MM.1S (cell line): ENCODE results near the gene MAGI1.

Experiments
- DNase-seq: peaks from one replicate; pipeline ENCODE4 v3.0.0-alpha.2; 2015
- H2AFZ ChIP-seq: fragments of 300-600 bp; sonication (generic); 2 replicates; pipeline ENCODE4 v1.6.0; 2016; ENCODE audit warnings: antibody characterized with exemption, low read length
- H3F3A ChIP-seq: fragments of 300-600 bp; sonication (generic); 2 replicates; pipeline ENCODE4 v1.6.1; 2016; ENCODE audit warnings: mild to moderate bottlenecking, antibody characterized with exemption, low read length, moderate library complexity, mixed read lengths; ENCODE audit not compliant: insufficient read depth
- H3K27ac ChIP-seq: fragments of 300-600 bp; sonication (generic); 2 replicates; pipeline ENCODE4 v1.5.1; 2016; ENCODE audit warnings: mild to moderate bottlenecking, low read length
- H3K27me3 ChIP-seq: fragments of 300-600 bp; sonication (generic); replicated peaks from 2 replicates; pipeline ENCODE4 v1.6.0; 2016; ENCODE audit warnings: low read length; ENCODE audit not compliant: insufficient read depth
- H3K36me3 ChIP-seq: fragments of 300-600 bp; sonication (generic); replicated peaks from 2 replicates; pipeline ENCODE4 v1.6.1; 2016; ENCODE audit warnings: mild to moderate bottlenecking, low read length, mixed read lengths; ENCODE audit not compliant: insufficient read depth
- H3K4me1 ChIP-seq: fragments of 300-600 bp; sonication (generic); 2 replicates; pipeline ENCODE4 v1.6.1; 2016; ENCODE audit warnings: low read length, mixed read lengths
- H3K4me2 ChIP-seq: fragments of 300-600 bp; sonication (generic); 2 replicates; pipeline ENCODE4 v1.6.0; 2016; ENCODE audit warnings: low read depth, low read length
- H3K4me3 ChIP-seq: fragments of 300-600 bp; sonication (generic); 2 replicates; pipeline ENCODE4 v1.5.1; 2016; ENCODE audit warnings: low read length, mixed read lengths
- H3K79me2 ChIP-seq: fragments of 300-600 bp; sonication (generic); 2 replicates; pipeline ENCODE4 v1.6.1; 2016; ENCODE audit warnings: mixed run types, low read length, mixed read lengths
- H3K9ac ChIP-seq: fragments of 300-600 bp; sonication (generic); 2 replicates; pipeline ENCODE4 v1.6.1; 2016; ENCODE audit warnings: low read length, mixed read lengths
- H3K9me2 ChIP-seq: fragments of 300-600 bp; sonication (generic); replicated peaks from 2 replicates; pipeline ENCODE4 v1.6.1; 2016; ENCODE audit warnings: mild to moderate bottlenecking, low read length, mixed read lengths; ENCODE audit not compliant: insufficient read depth
- H3K9me3 ChIP-seq: fragments of 300-600 bp; sonication (generic); replicated peaks from 2 replicates; pipeline ENCODE4 v1.6.1; 2016; ENCODE audit warnings: mild to moderate bottlenecking, low read length, mixed read lengths; ENCODE audit not compliant: insufficient read depth
- H4K20me1 ChIP-seq: fragments of 300-600 bp; sonication (generic); 2 replicates; pipeline ENCODE4 v1.6.1; 2016; ENCODE audit warnings: mild to moderate bottlenecking, low read length, moderate library complexity, mixed read lengths; ENCODE audit not compliant: insufficient read depth
- EZH2 ChIP-seq: fragments of 300-600 bp; sonication (generic); optimal IDR thresholded peaks from 2 replicates; pipeline ENCODE3; 2017; ENCODE audit warnings: low read depth, mild to moderate bottlenecking, antibody characterized with exemption, low read length, mixed read lengths
- EZH2phosphoT487 ChIP-seq: fragments of 300-600 bp; sonication (generic); IDR thresholded peaks from 2 replicates; pipeline ENCODE4 v1.6.1; 2018; ENCODE audit warnings: antibody characterized with exemption, low read length
- TF ChIP-seq, protein P1 (sequence below): fragments of 300-600 bp; sonication (generic); IDR thresholded peaks from 2 replicates; pipeline ENCODE4 v1.5.1; 2016; ENCODE audit warnings: antibody characterized with exemption, low read length, mixed read lengths

Gene MAGI1

GRCh38 chr3:65687741-65688140, 351.0 kb downstream of the MAGI1 start:
- H3K27me3 ChIP-seq = no peaks in the 10 kb centered on the region
- no peaks in the 10 kb centered on the region for H3K79me2 ChIP-seq
- no peaks in the 10 kb centered on the region for H3K36me3 ChIP-seq
- no peaks in the 10 kb centered on the region for H4K20me1 ChIP-seq
- H2AFZ ChIP-seq = no peak overlapping the region
- no peak for DNase-seq
- no peaks in the 10 kb centered on the region for H3K4me1 ChIP-seq
- no peaks in the 10 kb centered on the region for H3K9me2 ChIP-seq
- H3K4me2 ChIP-seq = no peak overlapping the region
- H3K9me3 ChIP-seq = no peaks in the 10 kb centered on the region
- no peaks in the 10 kb centered on the region for H3F3A ChIP-seq
- H3K27ac ChIP-seq = no peak overlapping the region
- no peak overlapping the region for H3K9ac ChIP-seq
- TF ChIP-seq, protein P1, sequence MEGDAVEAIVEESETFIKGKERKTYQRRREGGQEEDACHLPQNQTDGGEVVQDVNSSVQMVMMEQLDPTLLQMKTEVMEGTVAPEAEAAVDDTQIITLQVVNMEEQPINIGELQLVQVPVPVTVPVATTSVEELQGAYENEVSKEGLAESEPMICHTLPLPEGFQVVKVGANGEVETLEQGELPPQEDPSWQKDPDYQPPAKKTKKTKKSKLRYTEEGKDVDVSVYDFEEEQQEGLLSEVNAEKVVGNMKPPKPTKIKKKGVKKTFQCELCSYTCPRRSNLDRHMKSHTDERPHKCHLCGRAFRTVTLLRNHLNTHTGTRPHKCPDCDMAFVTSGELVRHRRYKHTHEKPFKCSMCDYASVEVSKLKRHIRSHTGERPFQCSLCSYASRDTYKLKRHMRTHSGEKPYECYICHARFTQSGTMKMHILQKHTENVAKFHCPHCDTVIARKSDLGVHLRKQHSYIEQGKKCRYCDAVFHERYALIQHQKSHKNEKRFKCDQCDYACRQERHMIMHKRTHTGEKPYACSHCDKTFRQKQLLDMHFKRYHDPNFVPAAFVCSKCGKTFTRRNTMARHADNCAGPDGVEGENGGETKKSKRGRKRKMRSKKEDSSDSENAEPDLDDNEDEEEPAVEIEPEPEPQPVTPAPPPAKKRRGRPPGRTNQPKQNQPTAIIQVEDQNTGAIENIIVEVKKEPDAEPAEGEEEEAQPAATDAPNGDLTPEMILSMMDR = no peak
- no peak for TF ChIP-seq EZH2
- no peak for TF ChIP-seq EZH2phosphoT487
- H3K4me3 ChIP-seq = no peak overlapping the region

- Histone ChIP-seq H3K27me3 (no peaks in the 10 kb centered on the region), H2AFZ (no peak overlapping the region), H3K27ac (no peak overlapping the region), H3K4me2 (no peak overlapping the region), H4K20me1 (no peaks in the 10 kb centered on the region), H3K36me3 (no peaks in the 10 kb centered on the region), H3K9ac (no peak overlapping the region), H3K9me2 (no peaks in the 10 kb centered on the region), H3K79me2 (no peaks in the 10 kb centered on the region), H3K4me1 (no peaks in the 10 kb centered on the region), H3K4me3 (no peak overlapping the region), H3F3A (no peaks in the 10 kb centered on the region), H3K9me3 (no peaks in the 10 kb centered on the region)
- DNase-seq = no peak
- TF ChIP-seq EZH2 (no peak), EZH2phosphoT487 (no peak)
- TF ChIP-seq, protein P1 = no peak
Observed at GRCh38 chr3:65685621-65686235, 353.0 kb downstream of the MAGI1 start.

GRCh38 chr3:65678516-65678915, 360.2 kb downstream of the MAGI1 start:
- Histone ChIP-seq H3K9me2 (no peaks in the 10 kb centered on the region), H3K4me2 (no peak overlapping the region), H3K27me3 (no peaks in the 10 kb centered on the region), H4K20me1 (no peaks in the 10 kb centered on the region), H2AFZ (no peak overlapping the region), H3K9me3 (no peaks in the 10 kb centered on the region), H3K4me1 (no peaks in the 10 kb centered on the region), H3K36me3 (no peaks in the 10 kb centered on the region), H3K4me3 (no peak overlapping the region), H3K9ac (no peak overlapping the region), H3K79me2 (no peaks in the 10 kb centered on the region), H3F3A (no peaks in the 10 kb centered on the region), H3K27ac (no peak overlapping the region)
- DNase-seq = no peak
- TF ChIP-seq, protein P1 = no peak
